H1 (cell line): ENCODE data around the gene CASZ1. TPM values are rescaled to one million over a fixed set of nuclear protein-coding genes. Genes with fewer than 3 reads are reported as not detected.

Experiments used
- CTCF ChIA-PET: fragments of 300-600 bp; sonication (Branson Sonifier 250); formaldehyde crosslinking; loops from one replicate; lab custom pipeline; 2021; ENCODE audit not compliant: partially characterized antibody; lab: Charles Lee
- POLR2A ChIA-PET: fragments of 300-600 bp; sonication (Branson Sonifier 250); formaldehyde crosslinking; loops from one replicate; lab custom pipeline; 2021; ENCODE audit warnings: inconsistent platforms; ENCODE audit not compliant: partially characterized antibody; lab: Charles Lee
- DNase-seq, 2 experiments: peaks; one replicate each; pipeline versions ENCODE4 v3.0.0 to v3.0.0-alpha.2; 2010 to 2022; ENCODE audit warnings: low spot score in 2 of 2, low read depth in 1 of 2, mixed read lengths in 1 of 2
- FAIRE-seq: peaks from 2 replicates; lab custom pipeline; 2011; peaks lifted over from hg19 to GRCh38; lab: Jason Lieb, UNC
- H2AFZ ChIP-seq: 2 replicates; pipeline ENCODE4 v1.8.1; 2012; ENCODE audit warnings: low read length, inconsistent platforms
- H2AK5ac ChIP-seq: 2 replicates; pipeline ENCODE4 v1.6.1; 2013; ENCODE audit warnings: low read depth, low read length
- H2BK120ac ChIP-seq: replicated peaks from 2 replicates; pipeline ENCODE3; 2013; ENCODE audit warnings: low read depth, low read length, inconsistent platforms
- H2BK12ac ChIP-seq: 2 replicates; pipeline ENCODE4 v1.6.1; 2013; ENCODE audit warnings: low read depth, low read length
- H2BK15ac ChIP-seq: 2 replicates; pipeline ENCODE4 v1.6.1; 2013; ENCODE audit warnings: low read length
- H2BK20ac ChIP-seq: 2 replicates; pipeline ENCODE4 v1.6.1; 2013; ENCODE audit warnings: low read length
- H2BK5ac ChIP-seq: 2 replicates; pipeline ENCODE4 v1.6.1; 2013; ENCODE audit warnings: low read depth, low read length
- H3K14ac ChIP-seq: 2 replicates; pipeline ENCODE4 v1.6.1; 2013; ENCODE audit warnings: inconsistent platforms; ENCODE audit not compliant: insufficient read length
- H3K18ac ChIP-seq: 2 replicates; pipeline ENCODE4 v1.6.1; 2013; ENCODE audit warnings: low read length; ENCODE audit errors: extremely low read depth
- H3K23ac ChIP-seq: 2 replicates; pipeline ENCODE4 v1.6.1; 2013; ENCODE audit warnings: inconsistent platforms; ENCODE audit not compliant: insufficient read length
- H3K23me2 ChIP-seq: 2 replicates; pipeline ENCODE4 v1.6.1; 2013; ENCODE audit warnings: low read depth, low read length
- H3K27ac ChIP-seq: 2 replicates; pipeline ENCODE4 v1.6.1; 2011; ENCODE audit warnings: low read depth, low read length, inconsistent platforms
- H3K27me3 ChIP-seq, 4 experiments: replicated peaks in 1 of 4; 1 replicate in 1 of 4; 2 replicates in 3 of 4; pipeline versions ENCODE4 v1.6.1 to v1.8.1; 2011 to 2013; ENCODE audit warnings: low read length in 3 of 4, mild to moderate bottlenecking in 3 of 4, inconsistent platforms in 2 of 4, mixed read lengths in 2 of 4, moderate library complexity in 1 of 4; ENCODE audit not compliant: control insufficient read depth in 3 of 4, insufficient read depth in 3 of 4; ENCODE audit errors: extremely low read depth in 1 of 4
- H3K36me3 ChIP-seq, 4 experiments: 2 replicates each; pipeline versions ENCODE4 v1.6.1 to v1.8.1; 2011 to 2013; ENCODE audit warnings: mild to moderate bottlenecking in 4 of 4, low read length in 3 of 4, moderate library complexity in 2 of 4, control low read depth in 1 of 4, inconsistent platforms in 1 of 4; ENCODE audit not compliant: insufficient read depth in 4 of 4, control insufficient read depth in 2 of 4
- H3K4ac ChIP-seq: replicated peaks from 2 replicates; pipeline ENCODE3; 2013; ENCODE audit warnings: low read length, low read depth, mixed read lengths, inconsistent platforms; ENCODE audit not compliant: insufficient read length
- H3K4me1 ChIP-seq, 4 experiments: replicated peaks in 1 of 4; 1 replicate in 1 of 4; 2 replicates in 3 of 4; pipeline versions ENCODE4 v1.6.1 to v1.8.1; 2011 to 2013; ENCODE audit warnings: low read length in 3 of 4, inconsistent platforms in 2 of 4, mixed read lengths in 1 of 4; ENCODE audit not compliant: insufficient read depth in 4 of 4, control insufficient read depth in 3 of 4
- H3K4me2 ChIP-seq, 2 experiments: 2 replicates each; pipeline versions ENCODE4 v1.6.1 to v1.8.1; 2011 to 2013; ENCODE audit warnings: low read depth in 2 of 2, low read length in 2 of 2, control low read depth in 1 of 2, inconsistent platforms in 1 of 2, mild to moderate bottlenecking in 1 of 2; ENCODE audit not compliant: insufficient read depth in 1 of 2
- H3K4me3 ChIP-seq, 4 experiments: fragments of 200-600, 300-600 bp in 1 of 4; sonication (generic), shearing (Covaris generic), sonication (Bioruptor Twin) in 1 of 4; 2 replicates each; pipeline versions ENCODE4 v1.5.1 to v1.8.1; 2011 to 2016; ENCODE audit warnings: low read length in 4 of 4, low read depth in 3 of 4, control low read depth in 2 of 4, inconsistent platforms in 2 of 4, mild to moderate bottlenecking in 2 of 4, mixed read lengths in 1 of 4, moderate library complexity in 1 of 4; ENCODE audit not compliant: insufficient read depth in 2 of 4; ENCODE audit errors: extremely low read depth in 1 of 4
- H3K56ac ChIP-seq: replicated peaks from 2 replicates; pipeline ENCODE3; 2013; ENCODE audit warnings: low read depth, mild to moderate bottlenecking, mixed read lengths, low read length, inconsistent platforms; ENCODE audit not compliant: insufficient read length
- H3K79me1 ChIP-seq: 2 replicates; pipeline ENCODE4 v1.6.1; 2013; ENCODE audit warnings: low read depth, low read length, control low read depth
- H3K79me2 ChIP-seq, 2 experiments: 2 replicates each; pipeline versions ENCODE4 v1.6.1 to v1.8.1; 2012 to 2013; ENCODE audit warnings: low read length in 2 of 2, mild to moderate bottlenecking in 2 of 2, inconsistent platforms in 1 of 2; ENCODE audit not compliant: insufficient read depth in 2 of 2, control insufficient read depth in 1 of 2
- H3K9ac ChIP-seq, 4 experiments: replicated peaks in 1 of 4; 1 replicate in 1 of 4; 2 replicates in 3 of 4; pipeline versions ENCODE4 v1.6.1 to v1.8.1; 2011 to 2013; ENCODE audit warnings: low read depth in 3 of 4, low read length in 3 of 4, control low read depth in 2 of 4, mild to moderate bottlenecking in 2 of 4, moderate library complexity in 2 of 4, inconsistent platforms in 1 of 4; ENCODE audit errors: extremely low read depth in 1 of 4
- H3K9me3 ChIP-seq, 2 experiments: 2 replicates each; pipeline versions ENCODE4 v1.6.1 to v1.8.1; 2012 to 2013; ENCODE audit warnings: mild to moderate bottlenecking in 2 of 2, moderate library complexity in 2 of 2, control low read depth in 1 of 2, inconsistent platforms in 1 of 2, low read depth in 1 of 2, low read length in 1 of 2, mixed read lengths in 1 of 2; ENCODE audit not compliant: insufficient read depth in 2 of 2
- H4K20me1 ChIP-seq, 2 experiments: replicated peaks in 1 of 2; 2 replicates each; pipeline versions ENCODE3 to v1.8.1; 2011 to 2013; ENCODE audit warnings: inconsistent platforms in 2 of 2, low read length in 2 of 2, mild to moderate bottlenecking in 1 of 2; ENCODE audit not compliant: insufficient read depth in 2 of 2, control insufficient read depth in 1 of 2
- H4K5ac ChIP-seq: 2 replicates; pipeline ENCODE4 v1.6.1; 2013; ENCODE audit warnings: low read length, low read depth, mixed read lengths, inconsistent platforms; ENCODE audit not compliant: insufficient read length
- H4K8ac ChIP-seq: 2 replicates; pipeline ENCODE4 v1.8.0; 2013; ENCODE audit warnings: mild to moderate bottlenecking, moderate library complexity, low read length, inconsistent platforms; ENCODE audit not compliant: insufficient read depth; ENCODE audit errors: extremely low read depth
- H4K91ac ChIP-seq: replicated peaks from 2 replicates; pipeline ENCODE3; 2013; ENCODE audit warnings: low read length, mixed read lengths, inconsistent platforms; ENCODE audit not compliant: insufficient read length
- GTF2F1 ChIP-seq: IDR thresholded peaks from 2 replicates; pipeline ENCODE4 v1.6.1; 2012; ENCODE audit warnings: low read depth, low read length, improper control_type of control experiment, borderline replicate concordance
- WGBS, 2 experiments: shearing (Covaris generic) in 1 of 2; methylation state at CpG; one replicate each; pipeline versions ENCODE4 v1.1.6 to v1.1.7; 2013 to 2015; ENCODE audit warnings: low lambda C conversion rate in 2 of 2, mixed read lengths in 2 of 2, inconsistent platforms in 1 of 2, low coverage in 1 of 2, missing lambda C conversion rate in 1 of 2; ENCODE audit not compliant: insufficient replicate concordance in 2 of 2, insufficient coverage in 1 of 2, insufficient read length in 1 of 2; ENCODE audit errors: extremely low coverage in 1 of 2, missing lambda C conversion rate in 1 of 2; 5-methylcytosine and 5-hydroxymethylcytosine counted together
- polyA plus RNA-seq, 7 experiments: library from polyadenylated mRNA; depleted of rRNA in 3 of 7; stranded (reverse) in 5 of 7; unstranded in 2 of 7; fragments of >200 nt in 5 of 7; fragments of 200-250 nt in 2 of 7; gene quantifications; 1 replicate in 5 of 7; 2 replicates in 1 of 7; 4 replicates in 1 of 7; pipeline versions ENCODE4 v1.2.1 to v1.2.3, GENCODE V29; 2011 to 2013; ENCODE audit warnings: missing spikeins in 2 of 7, mixed read lengths in 2 of 7
- total RNA-seq: library from RNA; stranded (reverse); fragmentation: NEBNext Ultra II Directional; extraction: Animal tissue kit (Norgen Biotek cat#: 25700); gene quantifications from 2 replicates; pipeline ENCODE4 v1.2.1, GENCODE V29; 2021
- TF ChIP-seq, protein P1 (sequence below): IDR thresholded peaks from 2 replicates; pipeline ENCODE4 v1.6.1; 2012; ENCODE audit warnings: inconsistent platforms
- TF ChIP-seq, protein P2 (sequence below): IDR thresholded peaks from 2 replicates; pipeline ENCODE4 v1.6.1; 2012; ENCODE audit warnings: inconsistent platforms

CASZ1 gene
- total and polyA plus RNA-seq, 2 of the 8 experiments (the other 6 are each of a cell fraction or from before 2014, with no cell fraction given), result 4.4 to 7.7 TPM

DNA sequence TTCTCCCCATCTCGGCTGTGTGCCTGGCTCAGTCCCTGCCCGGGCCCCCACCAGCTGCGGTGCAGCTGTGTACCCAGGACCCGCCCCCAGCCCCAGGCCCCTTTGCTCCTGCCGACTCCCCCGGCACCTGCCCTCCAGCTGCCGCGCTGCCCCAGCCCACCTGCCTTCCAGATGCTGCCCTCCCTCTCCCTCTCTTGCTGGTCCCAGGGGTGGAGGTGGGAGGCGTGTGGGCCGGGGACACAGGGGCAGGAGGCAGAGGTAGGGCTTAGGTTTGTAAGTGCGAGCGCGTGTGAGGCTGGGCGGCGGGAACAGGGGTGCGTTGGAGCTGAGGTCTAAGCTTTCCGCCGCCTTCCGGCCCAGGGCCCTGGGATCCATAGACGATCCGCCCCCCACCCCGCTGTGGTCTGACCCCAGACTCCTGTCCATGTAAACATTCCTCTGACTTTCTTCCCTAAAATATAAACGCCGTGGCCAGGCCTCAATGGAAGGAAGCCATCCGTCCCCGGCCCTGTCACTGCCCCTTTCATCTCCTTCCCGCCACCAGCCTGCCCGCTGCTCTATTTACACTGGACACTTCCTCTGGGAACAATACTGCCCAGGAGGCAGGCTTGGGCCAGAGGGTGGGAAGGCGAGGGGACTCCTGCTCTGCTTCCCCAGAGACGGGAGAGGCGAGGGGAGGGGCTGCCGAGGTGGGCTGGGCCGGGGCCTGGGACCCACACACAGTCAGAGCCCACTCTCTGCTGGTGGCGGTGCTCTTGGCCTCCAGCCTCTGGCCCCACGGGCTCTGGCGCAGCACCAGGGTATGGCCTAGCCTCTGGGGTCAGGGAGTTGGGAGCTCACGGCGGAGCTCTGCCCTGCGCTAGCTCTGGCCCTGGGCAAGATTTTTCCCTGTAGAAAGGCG, 128.3 kb downstream of the CASZ1 start:
- no peak for DNase-seq
- Histone ChIP-seq H2BK15ac (no peak overlapping the region), H3K23ac (no peak overlapping the region), H3K36me3 (no peaks in the 10 kb centered on the region), H3K4me2 (no peak overlapping the region), H2BK120ac (no peak overlapping the region), H2AFZ (no peak overlapping the region), H3K4me3 (no peak overlapping the region), H3K56ac (no peak overlapping the region), H3K79me1 (no peaks in the 10 kb centered on the region; the same call in 1 of the 2 replicates), H3K14ac (no peak overlapping the region), H4K91ac (no peak overlapping the region), H2BK12ac (no peak overlapping the region), H4K20me1 (peaks cover 0 to 1% of the 10 kb centered on the region in 2 experiments), H3K27me3 (no peaks in the 10 kb centered on the region), H3K79me2 (no peaks in the 10 kb centered on the region), H3K9me3 (no peaks in the 10 kb centered on the region), H4K8ac (peak overlapping the region; percentile 23; the same call in 1 of the 2 replicates), H2BK5ac (no peak overlapping the region), H3K18ac (no peak overlapping the region), H2AK5ac (no peak overlapping the region)
- 84% methylated on average over 28 of the region's 40 CpGs; no CpG with 5 or more reads in 1 of the 2 experiments for WGBS, 2 experiments
- FAIRE-seq, result no peak
- CTCF ChIA-PET, result interaction anchor here (0.6 to 2.0 kb wide), 14 partner anchors 15 to 274 kb away, joined by 3 to 5 read pairs (median 3); no protein-coding TSS in a partner anchor
- no peak for TF ChIP-seq GTF2F1
- TF ChIP-seq, protein P1, sequence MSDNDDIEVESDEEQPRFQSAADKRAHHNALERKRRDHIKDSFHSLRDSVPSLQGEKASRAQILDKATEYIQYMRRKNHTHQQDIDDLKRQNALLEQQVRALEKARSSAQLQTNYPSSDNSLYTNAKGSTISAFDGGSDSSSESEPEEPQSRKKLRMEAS, result 0 out of 2 replicates have a peak, but pooled peaks have one; percentile 16
- TF ChIP-seq, protein P2, sequence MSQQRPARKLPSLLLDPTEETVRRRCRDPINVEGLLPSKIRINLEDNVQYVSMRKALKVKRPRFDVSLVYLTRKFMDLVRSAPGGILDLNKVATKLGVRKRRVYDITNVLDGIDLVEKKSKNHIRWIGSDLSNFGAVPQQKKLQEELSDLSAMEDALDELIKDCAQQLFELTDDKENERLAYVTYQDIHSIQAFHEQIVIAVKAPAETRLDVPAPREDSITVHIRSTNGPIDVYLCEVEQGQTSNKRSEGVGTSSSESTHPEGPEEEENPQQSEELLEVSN, result peak; percentile 49; the same call in 1 of the 2 replicates
- TF ChIP-seq, all 59 proteins: peak for 2
- no peak overlapping the region for H4K5ac ChIP-seq
- H3K4me1 ChIP-seq, result peaks cover 0 to 23% (median 16%) of the 10 kb centered on the region in 4 experiments; a peak in 5 of 7 replicates
- H3K4ac ChIP-seq, result no peak overlapping the region
- H3K23me2 ChIP-seq, result no peaks in the 10 kb centered on the region
- no peak overlapping the region for H3K27ac ChIP-seq
- H2BK20ac ChIP-seq, result no peak overlapping the region
- no peak overlapping the region for H3K9ac ChIP-seq
- POLR2A ChIA-PET, result interaction anchor here (0.8 to 2.1 kb wide), 4 partner anchors 9 to 22 kb away, joined by 3 to 6 read pairs (median 4); no protein-coding TSS in a partner anchor
